Measurements from ENCODE around the gene B3GNT7.

DNA sequence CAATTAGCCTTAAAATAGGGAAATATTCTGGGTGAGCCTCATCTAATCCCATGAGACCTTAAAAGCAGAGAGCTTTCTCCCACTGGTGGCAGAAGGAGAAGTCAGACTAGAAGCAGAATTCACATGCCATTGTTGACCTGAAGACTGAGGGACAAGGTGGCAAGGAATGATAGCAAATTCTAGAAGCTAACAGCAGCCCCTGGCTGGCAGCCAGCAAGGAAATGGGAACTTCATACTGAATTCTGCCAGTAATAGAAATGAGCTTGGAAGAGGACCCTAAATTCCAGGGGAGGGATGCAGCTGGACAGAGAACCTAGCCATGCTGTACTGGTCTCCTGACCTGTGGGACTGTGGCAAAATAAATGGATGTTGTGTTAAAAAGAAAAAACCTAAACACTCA lies 19.5 kb downstream of the B3GNT7 start:
- TF ChIP-seq CTCF (conservative IDR thresholded peaks at IDR 0.05; ENCODE audit: low read length) (no peak), EZH2phosphoT487 (IDR thresholded peaks at IDR 0.05; ENCODE audit: borderline replicate concordance) (no peak)

All from Loucy (cell line).